HG02885 (cell line): Measurements from ENCODE around the gene OSBPL7.

Source experiments
- ATAC-seq: cut with Tn5 transposase; IDR thresholded peaks from one replicate; pipeline ENCODE4 v1.9.1; 2021; ENCODE audit warnings: mild to moderate bottlenecking; ENCODE audit not compliant: unreplicated experiment, poor library complexity

The OSBPL7 gene

DNA sequence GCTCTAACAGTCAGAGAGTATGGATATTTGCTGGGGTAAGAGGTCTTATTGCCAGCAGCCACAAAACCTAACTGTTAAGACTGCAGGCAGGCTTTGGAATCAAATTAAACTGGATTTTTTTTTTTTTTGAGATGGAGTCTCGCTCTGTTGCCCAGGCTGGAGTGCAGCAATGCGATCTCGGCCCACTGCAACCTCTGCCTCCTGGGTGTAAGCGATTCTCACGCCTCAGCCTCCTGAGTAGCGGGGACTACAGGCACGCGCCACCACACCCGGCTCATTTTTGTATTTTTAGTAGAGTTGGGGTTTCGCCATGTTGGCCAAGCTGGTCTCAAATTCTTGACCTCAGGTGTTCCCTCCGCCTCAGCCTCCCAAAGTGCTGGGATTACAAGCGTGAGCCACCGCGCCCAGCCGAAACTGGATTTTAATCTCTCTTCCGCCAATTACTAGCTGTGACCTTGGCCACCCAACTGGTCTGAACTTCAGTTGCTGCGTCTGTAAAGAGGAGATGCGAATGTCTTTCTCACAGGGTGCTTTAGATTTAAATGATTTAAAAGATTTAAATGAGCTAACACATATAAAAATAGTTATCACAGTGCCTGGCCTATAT, 8.9 kb upstream of the OSBPL7 start:
- no peak for ATAC-seq

DNA sequence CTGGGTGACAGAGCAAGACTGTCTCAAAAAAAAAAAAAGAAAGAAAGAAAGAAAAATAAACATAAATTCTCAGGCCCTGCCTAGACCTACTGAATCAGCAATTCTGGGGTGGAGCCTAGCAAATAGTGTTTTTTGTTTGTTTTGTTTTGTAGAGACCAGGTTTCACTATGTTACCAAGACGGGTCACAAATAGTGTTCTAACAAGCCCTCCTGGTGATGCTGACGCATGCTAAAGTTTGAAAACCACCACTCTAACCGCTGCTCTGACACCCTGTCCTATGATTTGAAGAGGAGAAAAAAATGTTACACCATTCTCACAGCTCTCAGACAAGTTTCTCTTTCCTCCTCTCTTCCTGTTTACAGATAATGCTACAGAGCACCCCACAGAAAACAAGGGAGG, 8.3 kb upstream of the OSBPL7 start:
- ATAC-seq, result no peak

DNA sequence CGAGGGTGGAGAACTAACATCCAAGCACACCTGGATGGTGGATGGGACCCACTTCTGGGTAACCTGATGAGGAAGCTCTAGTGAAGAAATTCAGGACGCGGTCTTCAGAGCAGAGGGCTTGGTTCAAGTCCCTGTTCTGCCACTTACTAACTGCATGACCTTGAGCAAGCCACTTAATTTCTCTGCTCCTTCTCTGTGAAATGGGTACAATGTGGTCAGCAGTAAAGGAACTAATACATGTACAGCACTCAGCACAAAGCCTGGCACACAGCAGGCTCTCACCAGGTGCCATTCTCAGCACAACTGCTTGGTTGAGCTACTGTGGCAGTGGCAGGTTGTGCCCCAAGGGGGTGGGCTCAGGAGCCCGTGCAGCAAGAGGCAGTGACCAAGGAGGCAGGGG, 1.9 kb upstream of the OSBPL7 start:
- ATAC-seq, result no peak

DNA sequence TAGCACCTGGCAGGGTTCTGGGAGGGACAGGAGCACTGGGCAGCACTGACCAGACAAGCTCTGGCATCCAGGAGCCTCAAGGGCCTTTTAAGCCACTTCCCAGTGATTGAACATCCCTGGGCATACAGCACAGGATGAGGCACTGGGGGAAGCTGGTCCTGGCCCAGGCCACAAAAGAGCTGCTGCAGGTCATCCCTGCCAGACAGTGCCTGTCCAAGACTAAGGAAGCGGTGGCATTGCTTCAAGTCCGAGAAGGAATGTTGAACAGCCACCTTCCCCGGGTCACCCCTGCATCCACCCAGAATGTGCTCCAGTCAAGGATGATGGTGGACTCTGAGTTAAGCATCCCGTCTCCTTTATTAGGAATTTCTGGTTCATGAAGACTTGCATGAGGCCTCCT, 1.2 kb upstream of the OSBPL7 start:
- ATAC-seq, result no peak

DNA sequence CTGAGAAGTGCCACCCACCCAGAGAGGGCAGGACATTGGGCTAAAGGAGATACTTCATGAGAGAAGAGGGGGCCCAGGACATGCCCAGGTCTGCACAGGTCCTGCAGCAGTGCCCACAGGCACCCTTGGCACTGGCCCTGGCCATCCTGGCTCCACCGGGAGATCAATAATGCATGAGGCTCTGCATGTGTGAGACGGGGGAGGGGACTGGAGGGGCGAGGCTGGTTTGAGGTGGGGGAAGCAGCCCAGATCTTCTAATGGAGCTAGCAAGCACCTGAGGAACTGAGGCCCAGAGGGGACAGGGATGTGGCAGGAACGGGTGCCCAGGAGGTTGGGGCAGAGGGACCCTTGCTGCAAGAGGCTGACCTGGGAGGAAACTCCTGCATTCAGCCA, 567 bp downstream of the OSBPL7 start:
- no peak for ATAC-seq

DNA sequence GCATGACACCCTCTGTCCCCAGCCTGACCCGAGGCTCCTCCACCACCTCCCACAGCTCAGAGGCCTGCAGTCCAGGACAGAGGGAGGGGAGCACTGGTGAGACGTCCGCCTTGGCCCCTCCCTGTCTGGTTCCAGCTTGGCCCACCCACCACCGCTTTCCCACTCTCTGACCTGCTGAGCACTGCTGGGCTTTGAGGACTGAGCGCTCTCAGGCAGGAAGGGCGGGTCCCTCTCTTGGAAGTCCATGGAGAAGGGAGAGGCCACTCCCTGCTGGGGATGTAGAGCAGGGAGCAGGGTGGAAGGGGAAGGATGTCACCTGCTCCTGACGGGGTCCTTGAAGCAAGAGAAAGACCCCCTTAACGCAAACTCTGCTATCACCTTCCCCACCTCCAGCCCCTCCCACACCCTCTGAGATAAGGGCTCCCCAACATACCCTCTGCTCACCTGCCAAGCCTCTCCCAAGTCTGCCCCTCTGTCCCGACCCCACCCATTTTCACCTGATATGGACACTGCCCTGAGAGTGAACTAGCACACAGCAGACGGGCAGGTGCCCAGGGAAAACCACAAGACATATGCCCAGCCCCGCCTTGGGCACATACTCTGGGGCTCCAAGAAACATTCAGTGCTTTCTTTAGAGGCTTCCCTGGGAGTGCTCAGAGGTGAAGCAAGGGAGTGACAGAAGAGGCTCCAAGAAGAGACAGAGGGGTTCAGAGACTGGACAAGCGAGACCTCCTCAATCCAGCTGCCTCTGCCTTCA, 1.4 kb downstream of the OSBPL7 start:
- no peak for ATAC-seq

DNA sequence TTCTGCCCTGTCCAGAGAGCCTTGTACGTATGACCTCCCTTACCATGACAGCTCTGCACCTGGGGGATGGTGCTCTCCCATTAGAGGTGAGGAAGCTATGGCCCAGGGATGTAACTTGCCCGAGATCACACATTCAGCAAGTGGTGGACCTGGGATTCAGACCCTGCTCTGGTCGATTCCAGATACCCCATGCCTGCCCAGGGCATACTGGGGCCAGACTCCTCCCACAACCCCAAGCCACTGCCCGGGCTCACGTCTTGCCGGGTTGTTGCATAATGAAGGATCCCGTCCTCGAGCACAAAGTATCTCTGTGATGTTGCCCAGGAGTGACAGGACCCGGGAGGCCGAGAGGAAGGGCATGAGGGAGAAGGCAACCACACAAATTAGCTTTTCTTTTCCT, 2.1 kb downstream of the OSBPL7 start:
- no peak for ATAC-seq

DNA sequence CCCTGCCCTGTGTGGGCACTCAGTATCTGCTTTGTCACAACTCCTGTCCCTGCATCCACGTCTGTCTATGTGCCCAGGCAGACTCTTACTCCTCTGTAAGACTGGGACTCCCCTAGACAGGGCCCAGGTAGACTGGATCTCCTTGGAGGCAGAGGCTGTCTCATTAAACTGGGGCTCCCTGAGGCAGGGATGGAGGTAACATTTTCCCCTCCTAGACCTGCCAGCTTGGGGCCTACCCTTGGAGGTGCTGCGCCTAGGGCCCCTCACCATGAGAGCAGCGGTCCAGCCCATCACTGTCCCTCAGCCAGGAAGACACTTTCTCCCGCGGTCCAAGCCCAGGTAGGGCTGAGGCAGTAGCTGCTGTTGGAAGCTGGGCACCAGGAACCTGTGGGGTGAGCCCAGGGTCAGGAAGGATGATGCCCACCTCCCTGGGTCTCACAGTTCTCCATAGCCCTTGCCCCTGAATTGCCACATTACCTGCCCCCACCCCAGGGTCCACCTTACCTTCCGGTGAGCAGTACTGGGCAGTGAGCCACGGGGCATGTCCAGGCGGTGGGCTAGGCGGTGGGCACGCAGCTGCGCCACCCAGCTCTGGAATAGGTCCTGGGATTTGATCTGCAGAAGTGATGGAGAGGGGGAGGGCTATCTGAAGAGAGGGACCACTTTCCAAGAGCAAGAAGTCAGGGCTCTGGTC, 3.4 kb downstream of the OSBPL7 start:
- ATAC-seq, result no peak

DNA sequence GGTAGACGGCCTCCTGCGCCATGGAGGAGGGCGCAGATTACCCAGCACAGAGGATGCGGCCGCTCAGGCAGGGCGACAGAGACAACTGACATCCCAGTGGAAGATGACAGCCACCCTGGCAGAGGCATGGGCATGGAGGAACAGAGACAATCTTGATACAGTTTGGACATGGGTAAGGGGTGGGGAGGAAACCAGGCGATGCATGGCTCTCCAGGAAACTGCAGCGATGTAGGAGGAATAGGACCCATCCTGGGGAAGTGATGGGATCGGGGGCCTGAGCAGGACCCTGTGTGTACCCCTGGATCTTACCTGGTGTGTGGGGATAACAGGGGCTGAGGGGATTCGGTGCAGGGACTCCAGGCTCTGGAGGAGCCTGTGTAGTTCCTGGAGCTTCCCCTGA, 4.6 kb downstream of the OSBPL7 start:
- ATAC-seq, result no peak

DNA sequence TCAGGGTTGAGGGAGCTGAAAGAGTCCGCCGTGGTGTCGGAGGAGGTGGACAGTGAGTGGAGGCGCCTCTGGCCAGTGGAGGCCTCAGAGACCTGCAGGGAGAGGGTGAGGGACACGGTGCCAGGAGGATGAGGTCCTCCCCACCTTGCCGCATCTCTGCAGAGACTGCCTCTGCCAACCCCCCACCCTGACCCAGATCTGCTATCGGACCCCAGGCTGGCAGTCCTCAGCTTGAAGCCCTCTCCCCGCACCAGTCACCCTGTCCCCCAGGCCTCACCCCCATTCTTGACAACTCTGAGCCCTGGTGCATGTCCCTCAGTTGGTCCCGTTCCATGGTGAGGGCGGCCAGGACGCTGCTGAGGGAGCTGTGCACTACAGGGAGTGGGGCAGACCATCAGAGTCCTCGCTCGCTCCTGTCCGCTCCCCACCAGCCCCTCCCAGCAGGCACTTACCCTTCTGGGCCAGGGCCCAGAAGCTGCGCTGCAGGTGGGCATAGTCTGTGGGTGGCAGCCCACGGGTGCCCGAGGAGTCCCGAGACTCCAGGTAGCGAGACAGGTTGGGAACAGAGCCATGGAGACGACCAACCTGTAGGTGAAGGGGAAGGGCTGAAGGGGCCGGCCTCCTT, 5.4 kb downstream of the OSBPL7 start:
- no peak for ATAC-seq

DNA sequence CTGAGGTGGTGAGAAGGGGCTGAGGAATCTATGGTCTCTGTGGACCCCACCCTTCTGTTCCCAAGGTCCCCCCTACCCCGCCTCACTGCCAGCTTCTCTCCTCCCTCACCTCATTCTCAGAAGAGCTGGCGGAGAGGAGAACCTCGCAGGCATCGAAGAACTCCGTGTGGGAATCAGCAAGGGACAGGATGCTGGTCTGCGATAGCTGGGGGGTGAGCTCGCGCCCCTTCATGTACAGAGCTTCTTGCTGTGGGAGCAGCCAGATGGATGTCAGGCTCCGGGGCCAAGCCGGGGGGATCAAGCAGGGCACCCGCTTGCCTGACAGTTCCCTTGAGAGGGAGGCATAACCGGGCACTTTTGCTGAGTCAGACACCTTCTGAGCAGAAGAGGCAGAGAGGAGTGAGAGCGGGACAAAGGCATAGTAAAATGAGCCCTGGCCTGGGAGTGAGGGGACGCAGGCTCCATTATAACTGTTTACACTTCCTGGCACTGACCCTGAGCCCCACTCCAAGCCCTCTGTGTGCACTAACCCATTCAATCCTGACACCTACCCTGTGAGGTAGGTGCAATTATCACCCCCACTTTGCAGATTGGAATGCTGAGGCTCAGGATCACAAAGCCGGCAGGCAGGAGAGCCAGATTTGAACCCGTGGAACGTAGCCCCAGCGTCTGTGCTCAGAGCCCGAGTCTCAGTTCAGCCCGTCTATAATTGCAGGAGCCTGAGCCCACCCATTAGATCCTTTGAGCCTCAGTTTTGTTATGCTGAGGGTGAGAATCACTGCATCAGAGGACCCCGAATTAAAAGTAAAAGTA, 6.3 kb downstream of the OSBPL7 start:
- ATAC-seq, result no peak

DNA sequence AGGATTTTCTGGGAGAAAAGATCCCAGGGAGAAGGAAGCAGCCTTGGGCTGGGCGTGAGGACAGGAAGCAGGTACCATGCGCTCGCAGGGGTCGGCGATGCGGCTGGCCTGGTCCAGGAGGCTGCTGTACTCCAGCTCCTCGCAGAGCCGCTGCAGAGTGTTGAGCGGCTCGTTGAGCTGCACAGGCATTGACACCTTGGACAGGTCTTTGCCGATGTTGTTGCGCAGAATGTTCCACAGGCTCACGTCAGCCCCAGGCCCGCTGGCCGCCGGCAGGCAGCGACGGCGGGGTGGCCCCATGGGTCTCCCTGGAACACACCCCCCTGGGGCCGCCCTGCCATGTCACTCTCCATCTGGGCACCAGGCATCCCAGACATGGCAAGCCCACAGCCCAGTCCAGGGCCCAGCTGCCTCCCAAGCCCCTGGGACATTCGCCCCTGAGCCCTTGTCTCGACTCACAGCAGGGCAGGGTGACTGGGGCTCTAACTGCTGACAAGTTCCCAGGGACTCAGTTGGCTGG, 8.0 kb downstream of the OSBPL7 start:
- no peak for ATAC-seq

DNA sequence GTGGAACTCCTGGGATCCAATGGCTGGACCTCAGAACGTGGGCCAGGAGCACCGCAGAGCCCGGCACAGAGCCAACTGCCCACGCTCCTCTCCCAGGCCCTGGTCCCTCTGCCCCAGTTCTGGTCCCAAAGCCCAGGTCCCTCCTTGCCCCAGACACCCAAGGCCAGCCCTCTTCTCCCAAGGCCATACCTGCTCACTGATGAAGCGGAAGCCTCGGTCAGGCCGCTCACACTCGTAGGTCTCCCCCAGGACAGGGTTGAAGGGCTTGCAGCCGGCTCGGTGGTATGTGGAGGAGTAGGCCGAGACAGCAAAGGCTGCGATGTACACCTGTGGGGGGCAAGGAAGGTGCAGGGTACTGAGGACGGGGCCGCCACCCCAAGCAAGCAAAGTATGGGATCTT, 8.5 kb downstream of the OSBPL7 start:
- no peak for ATAC-seq

DNA sequence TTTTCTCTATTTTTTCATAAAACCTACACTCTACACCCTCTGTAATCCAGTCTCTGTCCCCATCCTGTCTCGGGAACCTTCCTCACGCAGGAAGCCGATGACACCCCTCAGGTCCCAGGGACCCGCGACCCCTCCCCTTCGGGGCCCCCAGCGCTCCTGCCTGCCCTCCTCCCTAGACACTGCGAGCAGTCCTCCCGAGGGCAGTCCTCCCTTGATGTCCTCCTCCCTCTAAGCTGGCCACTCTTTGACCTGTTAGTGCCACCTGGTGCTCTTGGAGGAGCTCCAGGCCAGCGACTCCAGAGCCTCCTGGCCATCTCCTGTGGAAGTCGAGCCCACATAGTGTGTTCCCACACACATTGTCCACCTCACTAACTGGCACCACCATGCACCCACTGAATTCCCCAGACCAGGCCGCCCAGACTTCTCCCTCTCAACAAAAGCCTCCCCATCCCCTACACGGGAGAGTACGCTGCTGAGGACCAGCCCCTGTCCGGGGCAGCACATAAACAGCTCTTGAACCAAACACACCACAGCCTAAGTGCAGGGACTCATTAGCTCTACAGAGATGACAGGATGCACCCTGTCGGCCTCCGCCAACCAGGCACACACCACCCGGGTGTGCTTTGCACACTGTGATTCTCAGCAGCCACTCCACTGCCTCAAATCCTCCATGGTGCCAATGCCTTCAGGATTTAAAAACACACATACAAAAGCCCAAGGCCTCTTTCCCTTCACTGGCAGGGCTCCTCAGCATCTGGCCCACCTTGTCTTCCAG, 9.3 kb downstream of the OSBPL7 start:
- ATAC-seq, result no peak

DNA sequence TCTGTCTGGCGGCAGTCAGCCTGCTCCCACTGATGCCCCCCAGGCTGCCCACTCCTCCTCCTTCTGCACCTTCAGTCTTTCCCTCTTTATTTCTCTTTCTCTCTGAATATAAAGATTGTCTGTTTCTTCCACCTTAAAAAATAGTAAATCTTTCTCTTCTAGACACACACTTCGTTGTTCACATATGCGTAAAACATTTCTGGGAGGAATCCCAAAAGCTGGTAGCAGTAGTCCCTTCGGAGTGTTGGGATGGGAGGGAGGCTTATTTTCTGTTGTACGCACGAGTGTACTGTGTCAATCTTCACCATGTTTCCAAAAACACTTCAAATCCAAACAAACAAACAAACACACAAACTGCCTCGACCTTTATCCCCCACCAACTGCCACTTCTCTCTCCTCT, 9.9 kb downstream of the OSBPL7 start:
- no peak for ATAC-seq

DNA sequence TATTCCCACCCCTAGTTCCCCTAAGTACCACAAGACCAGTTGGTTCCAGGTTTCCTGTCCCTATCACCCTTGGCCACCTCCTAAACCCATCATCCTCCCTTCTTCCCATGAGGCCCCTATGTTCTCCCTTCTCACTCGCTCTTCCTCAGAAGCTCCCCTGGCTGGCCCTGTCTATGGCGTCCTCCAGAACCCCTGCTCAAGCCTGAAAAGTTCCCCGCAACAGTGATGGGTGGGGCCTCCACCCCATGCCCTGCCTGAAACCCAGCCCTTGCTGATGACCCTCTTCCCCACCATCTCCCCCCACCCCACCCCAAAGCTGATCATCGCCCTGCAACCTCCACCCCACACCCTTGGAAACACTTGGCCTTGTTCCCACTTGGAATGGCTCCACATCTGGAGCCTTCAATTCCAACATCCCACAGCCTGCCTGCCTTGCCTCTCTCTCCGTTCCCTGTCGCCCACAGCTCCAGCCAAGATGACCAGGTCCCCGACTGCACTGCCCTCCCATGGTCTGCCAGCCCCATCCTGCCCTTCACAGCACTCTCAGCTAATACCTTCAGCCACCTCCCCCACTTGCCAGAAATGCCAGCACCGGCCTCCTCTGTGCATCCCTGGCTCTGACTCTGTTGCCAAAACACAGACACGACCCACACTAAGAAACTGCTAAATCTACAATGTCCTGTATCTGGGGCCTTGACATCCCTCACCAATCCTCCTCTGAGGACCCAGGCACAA, 10.5 kb downstream of the OSBPL7 start:
- ATAC-seq, result no peak

DNA sequence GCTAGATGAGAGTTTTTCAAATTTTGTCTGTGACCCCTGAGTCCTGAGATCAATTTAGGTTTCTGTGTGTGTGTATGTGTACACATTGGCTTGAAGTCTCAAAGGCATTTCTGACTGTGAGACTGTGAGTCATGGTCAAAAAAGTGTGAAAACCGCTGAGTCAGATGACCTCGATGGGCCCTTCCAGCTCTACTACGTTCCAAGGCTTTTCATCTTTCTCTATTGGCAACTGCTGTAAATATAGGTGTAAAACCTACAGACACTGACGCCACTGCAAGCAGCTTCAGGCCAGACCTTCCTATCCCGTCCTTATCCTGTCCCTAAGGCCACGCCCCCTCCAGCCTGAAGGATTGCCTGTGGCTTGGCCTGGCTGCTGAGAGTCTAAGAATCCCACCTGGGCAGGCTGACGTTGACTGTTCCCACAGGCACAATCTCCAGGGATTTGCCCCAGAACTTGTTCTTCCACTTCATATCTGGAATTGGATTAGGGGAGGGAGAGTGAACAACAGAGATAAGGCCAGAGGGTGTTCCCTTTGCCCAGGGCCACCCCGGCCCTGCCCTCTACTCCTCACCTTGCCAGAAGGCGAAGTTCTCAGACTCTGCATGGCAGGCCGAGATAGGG, 11.3 kb downstream of the OSBPL7 start:
- no peak for ATAC-seq

DNA sequence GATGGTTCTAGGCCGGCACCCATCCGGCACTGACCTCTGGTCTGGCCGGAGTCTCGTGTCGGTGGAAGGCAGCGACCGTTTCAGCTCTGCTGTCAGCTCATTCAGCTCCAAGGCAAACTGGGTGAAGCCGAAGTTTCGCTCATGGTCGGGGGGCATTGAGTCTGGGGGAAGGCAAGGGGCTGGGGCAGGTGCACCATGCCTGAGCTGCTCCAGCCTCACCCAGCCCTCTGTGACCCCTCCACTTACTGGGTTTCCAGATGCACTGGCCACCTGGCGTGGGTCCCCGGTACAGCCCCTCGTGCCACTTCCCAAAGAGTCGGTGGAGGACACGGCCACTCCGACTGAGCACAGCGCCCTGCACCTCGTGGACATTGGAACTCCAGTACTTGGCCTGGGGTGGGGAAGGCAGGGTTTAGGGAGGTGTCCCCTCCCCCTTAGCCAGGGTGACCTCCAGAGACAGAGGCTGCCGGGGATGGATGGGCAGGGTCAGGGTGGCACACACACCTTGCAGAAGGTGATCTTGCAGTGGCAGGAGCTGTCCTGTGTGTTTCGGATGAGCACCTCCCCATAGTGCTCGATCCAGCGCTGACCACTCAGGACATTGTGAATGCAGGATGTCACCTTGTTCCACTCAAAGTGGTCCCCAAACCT, 12.6 kb downstream of the OSBPL7 start:
- no peak for ATAC-seq
